DMS 273 treated with DMSO at 0.1 percent for 48 hours (cell line): Measurements from ENCODE around the gene SIKE1.
"Not testable (repeated sequence)": the region's sequence is repeated elsewhere in the genome, so short reads cannot be mapped to it uniquely, and the experiment has no call there.

Source experiments
- DNase-seq: peaks from one replicate; lab custom pipeline; 2025; lab: John Stamatoyannopoulos, UW

The SIKE1 gene

DNA sequence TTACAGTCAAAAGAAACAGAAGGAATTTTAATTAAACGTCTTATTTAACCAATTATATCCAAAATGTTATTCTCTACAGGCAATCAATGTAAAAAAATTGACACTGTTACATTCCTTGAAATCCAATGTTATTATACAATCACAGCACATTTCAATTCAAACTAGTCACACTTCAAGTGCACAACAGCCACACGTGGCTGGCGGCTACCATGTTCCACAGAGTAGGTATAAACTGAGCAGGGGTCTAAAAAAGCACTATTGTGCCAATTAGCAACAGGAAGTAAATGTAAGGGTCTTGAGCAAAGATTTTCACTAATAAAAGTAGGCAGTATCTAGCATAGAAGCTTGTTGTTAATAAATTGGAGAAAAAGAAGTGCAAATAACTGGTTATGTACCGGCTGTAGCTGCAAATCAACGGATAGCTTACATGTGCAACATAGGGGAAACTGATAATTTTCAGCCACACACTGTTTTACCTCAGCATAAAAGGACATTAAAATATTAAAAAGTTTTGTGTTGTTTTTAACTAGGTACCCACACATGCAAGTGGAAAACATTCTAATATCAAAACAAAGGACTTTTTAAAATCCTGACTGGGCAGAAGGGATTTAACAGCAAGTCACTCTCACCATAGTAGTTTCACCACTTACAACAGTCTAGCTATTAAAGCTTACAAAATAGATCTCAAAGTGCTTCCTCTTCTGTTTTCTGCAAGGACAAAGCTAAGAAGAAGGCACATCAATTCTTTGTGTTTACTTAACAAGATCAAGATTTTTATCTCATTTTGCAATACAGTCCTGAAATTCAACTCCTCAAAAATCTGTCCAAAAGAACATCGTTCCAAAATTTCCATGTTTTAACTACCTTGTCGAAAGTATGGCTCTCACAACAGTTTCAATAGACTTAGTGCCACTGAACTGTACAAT lies 25.2 kb downstream of the SIKE1 start:
- DNase-seq, result no peak

DNA sequence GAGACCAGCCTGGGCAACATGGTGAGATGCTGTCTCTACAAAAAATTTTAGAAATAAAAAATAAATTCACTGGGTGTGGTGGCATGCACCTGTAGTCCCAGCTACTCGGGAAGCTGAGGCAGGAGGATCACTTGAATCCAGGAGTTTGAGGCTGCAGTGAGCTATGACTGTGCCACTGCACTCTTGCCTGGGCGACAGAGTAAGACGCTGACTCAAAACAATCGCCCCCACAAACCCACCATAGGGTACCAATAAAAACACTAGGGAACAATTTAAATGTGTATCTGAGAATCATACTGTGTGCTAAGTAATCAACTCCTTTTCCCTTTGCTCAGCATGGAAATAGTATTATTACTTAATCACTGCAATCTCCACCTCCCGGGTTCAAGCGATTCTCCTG lies 26.8 kb downstream of the SIKE1 start:
- DNase-seq, result not testable (repeated sequence)

DNA sequence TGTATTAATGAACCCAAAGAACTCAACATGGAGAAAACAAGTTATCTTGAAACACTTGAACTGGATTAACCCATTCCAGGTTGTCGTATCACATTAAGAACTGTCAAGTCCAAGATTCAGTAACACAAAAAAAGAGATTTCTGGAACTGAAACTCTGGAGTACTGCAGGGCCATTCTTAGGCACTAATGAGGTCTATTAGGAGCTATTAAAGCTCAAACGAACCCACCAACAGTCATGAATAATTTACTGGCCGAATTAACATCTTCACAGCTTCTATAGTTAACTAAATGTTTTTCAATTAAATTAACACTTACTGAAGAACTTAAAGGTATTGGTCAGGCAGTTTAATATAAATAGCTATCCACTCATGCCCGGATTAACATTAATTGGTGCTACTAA lies 27.3 kb downstream of the SIKE1 start:
- DNase-seq, result no peak

DNA sequence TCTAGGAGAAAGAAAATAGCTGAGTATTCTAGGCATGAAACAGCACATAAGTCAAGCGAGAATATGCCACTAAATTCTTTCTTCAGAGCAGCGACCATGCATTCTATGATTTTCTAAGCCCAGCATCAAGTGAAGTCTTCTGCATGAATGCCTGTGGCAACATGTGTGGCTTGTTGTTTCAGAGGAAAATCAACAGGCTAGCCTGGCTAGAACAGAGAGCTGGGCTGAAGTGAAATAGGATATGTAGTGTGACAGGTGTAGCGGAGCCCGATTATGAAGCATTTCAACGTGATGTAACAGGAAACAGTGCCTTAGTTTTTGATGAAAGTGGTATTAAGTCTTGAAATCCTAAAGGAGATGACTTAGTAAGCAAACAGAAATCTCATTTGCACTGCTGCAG lies 29.7 kb downstream of the SIKE1 start:
- no peak for DNase-seq

DNA sequence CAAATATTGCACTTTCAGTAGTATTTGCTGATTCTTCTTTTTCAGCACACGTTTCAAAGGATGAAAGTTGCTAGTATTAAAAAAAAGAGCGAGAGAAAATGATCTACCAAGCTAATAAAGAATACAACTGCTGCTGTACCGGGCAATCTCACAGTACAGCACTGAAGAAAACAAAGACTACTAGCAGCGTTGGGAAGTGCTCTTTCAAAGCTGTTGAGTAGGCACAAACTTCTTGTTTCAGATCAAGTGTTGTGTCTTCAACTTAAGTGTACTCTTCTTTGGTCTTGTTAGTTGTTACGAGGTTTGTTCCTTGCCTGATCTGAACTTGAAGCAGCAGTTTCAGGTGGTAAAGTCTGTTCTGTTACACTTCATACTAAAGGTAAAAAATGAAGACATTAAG lies 30.6 kb downstream of the SIKE1 start:
- DNase-seq, result no peak

DNA sequence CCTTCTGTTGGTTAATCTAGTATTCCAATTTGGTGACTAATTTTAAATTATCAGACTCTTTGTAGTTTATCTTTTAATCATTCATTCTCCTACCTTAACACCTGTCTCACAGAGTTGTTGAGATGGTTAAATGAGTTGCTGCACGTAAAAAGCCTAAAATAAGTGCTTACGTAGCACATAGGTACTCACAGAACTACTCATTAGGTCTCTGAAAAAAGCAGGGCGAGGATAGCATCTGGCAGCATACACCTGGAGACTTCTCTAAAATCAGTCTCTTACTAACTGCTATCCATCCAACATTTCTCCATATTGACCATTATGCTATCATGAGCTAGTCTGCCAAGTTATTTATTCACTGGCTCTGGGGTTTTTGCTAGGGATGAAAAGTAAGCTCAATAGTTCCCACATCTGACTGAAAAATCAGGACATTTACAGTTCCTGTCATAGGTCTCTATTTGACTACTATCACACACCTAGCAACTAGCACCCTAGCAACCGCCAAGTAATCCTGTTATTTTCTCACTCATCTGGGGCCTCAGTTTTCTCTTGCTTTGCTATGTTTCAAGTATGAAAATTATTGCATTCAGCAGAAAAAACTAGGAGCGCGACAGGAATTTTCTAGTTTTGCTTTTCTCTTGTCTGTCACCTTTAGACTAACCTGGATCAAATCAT lies 33.9 kb downstream of the SIKE1 start:
- no peak for DNase-seq

DNA sequence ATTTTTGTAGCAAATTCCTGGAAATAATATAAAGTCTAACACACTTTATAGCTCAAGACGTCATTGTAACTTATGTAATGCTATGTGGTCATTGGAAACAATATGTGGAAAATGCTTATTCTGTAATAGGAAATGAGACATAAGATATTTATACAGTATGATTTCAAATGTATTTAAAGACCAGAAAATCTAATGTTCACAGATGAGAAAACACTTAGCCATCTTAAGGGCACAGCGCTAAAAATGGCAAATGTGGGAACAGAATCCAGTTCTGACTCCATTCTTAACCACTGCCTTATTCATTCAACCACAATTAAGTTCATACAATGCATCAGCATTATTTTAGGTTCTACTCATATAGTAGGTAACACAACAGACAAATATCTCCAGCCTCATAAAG lies 35.2 kb downstream of the SIKE1 start:
- DNase-seq, result no peak

DNA sequence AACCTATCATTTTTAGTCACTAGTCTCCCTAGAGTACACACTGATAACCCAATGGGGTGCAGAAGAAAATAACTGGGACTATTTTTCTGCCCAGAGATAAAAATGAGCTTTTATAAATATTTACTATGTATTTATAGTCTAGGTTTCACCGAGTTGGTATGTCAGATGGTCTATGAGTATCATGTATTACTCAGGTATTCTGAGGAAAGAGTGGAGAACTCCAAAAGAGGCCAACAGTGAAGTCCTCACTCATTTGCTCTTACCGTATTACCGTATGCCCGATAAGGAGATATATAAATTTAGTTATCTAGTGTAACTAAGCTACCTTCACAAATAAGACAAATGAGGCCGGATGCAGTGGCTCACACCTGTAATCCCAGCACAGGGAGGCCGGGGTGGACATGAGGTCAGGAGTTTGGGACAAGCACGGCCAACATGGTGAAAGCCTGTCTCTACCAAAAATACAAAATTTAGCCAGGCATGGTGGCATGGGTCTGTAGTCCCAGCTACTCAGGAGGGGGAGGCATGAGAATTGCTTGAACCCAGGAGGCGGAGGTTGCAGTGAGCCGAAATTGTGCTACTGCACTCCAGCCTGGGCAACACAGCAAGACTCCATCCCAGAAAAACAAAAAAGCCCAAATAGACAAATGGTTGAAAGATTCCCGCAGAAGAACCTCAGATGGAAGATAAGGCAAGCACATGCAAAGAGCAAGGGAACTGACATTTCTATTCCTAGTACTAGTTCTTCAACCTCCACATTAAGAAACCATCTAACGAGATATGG lies 38.3 kb downstream of the SIKE1 start:
- no peak for DNase-seq

DNA sequence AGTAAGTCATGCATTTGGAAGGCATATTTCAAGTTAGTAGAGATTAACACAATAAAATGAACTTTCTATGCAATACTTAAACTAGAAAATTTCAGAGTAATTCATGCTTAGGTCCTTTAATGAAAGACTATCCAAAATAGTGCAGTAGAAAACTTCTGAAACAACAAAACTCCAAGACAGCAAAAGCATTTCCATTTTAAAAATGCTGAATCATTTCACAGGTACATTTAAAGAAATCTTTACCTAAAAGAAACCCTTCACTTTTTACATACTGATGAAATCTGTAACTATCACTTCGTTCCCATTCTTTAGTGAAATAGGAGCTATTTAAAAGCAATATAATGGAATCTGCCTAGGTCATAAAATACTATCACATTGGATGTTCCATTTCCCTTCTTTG lies 40.2 kb downstream of the SIKE1 start:
- no peak for DNase-seq

DNA sequence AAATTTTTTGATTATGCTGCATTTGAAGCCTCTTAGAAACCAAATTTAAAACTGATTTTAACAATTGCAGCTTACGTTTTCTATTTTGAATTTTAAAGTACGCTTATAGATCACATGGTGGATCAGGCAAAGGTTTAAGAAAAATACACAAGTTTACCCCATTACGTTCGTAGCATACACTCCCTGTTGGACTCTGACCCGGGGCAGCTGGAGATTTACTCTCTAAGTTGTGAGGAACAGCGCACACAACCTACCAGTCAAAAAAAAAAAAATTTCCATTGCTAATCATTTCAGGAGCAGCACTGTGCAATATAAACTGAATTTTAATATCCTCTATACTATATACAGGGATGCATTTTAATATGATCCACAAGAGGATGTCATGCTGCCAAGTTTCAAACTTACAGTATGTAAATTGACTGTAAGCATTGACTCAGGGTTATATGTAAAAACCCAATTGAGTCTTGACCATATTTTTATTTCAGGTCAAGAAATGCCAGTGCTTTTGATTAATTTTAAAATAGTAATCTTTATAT lies 43.1 kb downstream of the SIKE1 start:
- no peak for DNase-seq

DNA sequence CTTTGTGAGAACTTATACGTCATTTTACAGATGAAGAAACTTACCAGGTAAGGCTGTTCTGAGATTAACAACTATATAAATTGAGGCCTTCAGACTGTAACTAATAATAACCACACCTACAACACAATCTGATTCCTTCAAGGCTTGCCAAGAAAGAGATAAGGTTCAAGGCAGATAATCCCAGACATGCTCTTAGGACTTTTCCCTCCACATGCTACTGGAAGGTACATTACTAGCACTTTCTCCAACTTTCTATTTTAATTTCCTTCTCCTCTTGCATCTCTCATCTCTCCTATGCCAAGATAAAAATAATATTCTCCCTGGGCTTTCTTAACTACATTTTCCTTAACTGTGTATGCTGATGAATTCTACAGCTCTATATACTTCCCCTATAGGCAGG lies 45.0 kb downstream of the SIKE1 start:
- DNase-seq, result no peak

DNA sequence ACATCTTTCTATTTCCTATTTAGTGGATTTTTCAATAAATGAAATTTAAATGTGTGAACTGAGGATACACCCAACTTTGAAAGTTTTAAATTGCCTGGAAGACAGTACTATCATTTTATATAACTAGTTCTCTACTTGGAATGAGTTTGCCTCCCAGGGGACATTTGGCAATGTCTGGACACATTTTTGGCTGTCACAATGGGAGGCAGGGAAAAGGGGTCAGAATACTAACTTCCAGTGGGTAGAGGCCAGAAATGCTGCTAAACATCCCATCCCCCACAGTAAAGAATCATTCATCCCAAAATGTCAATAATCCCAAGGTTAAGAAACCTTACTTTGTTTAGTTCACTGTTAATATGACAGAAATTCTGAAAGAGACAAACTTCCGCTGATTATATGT lies 50.7 kb downstream of the SIKE1 start:
- no peak for DNase-seq

DNA sequence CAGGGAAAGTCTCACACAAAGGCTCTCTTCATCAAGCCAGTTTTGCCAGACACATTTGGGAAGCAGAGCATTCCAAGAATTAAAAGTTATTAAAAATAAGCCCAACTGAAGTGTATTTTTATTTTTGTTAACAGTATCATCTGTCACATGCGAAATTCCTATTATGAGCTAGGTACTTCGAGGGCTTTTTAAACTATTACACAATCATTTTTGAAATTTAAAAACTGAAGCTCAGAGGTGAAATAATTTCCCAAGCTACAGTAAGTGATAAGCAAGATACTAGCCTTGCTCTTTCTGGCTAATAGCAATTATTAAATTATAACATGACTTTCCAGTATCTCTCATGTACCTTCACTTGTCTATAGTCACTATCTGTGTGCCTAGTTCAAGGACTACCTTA lies 51.9 kb downstream of the SIKE1 start:
- DNase-seq, result no peak

DNA sequence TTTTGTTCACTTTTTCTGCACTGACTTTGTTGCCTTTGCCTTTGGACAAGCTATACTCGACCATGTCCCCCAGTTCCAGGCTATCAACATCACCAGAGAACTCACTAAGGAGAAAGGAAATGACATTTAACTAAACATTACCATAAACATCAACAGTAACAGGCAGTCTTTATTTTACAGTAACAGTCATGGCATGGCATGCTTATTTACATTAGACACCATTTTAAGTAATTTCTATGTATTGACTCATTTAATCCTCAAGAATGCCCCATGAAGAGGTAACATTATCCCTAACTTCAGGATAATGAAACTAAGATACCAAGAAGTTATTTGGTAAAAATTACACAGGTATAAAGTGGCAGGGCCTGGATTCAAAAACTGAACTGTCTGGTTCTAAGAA lies 55.3 kb downstream of the SIKE1 start:
- no peak for DNase-seq

DNA sequence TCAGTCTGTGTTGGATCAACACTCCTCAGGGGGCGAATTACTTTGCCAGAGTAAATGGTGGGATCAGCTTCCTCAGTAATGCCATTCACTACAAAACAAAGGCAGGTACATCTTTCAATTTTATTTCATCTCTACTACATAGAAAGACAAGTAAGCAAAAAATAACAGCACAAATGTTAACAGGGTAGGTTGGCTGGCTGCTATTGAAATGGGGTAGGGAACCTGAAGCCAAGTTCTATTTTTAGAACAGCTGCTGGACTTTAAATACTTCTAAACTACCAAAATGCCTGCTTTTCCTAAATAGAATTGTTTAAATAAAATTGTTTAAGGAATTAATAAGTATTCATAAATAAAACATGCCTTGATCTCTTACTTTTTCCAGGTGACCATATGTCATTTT lies 56.6 kb downstream of the SIKE1 start:
- DNase-seq, result no peak

DNA sequence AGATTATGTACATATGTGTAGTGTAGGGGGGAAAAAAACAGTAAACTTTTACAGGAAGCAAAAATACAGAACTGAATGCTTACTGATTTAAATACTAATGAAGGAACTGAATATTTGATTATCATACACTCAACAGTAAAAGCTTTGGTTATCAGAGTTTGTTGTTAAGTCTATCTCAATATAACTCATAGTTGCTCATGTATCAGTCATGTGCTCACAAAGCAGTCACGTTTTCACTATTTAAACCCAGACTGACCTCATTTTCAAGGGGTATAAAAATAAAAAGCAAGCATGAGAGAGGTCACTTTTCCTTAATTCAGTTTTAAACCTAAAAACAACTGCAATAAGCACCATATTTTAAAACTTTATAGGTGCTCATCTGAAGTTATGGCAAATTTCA lies 57.0 kb downstream of the SIKE1 start:
- DNase-seq, result no peak

DNA sequence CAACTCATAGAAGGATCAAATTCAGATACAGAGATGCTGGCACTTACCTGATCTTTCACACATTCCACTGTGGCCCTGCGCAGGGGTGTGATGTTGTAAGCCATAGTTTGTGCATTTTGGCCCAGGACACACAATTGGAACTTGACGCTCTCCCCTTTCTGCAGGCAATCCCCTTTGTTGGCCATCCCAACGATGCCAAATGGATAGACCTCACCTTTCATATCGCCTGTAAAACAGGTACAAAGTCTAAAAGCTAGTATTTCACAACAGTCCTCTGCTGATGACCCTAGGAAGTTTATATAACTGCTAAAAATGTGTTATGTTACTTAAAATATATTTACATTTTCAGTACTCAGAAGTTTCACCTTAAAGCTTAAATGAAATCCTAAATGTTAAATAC lies 60.0 kb downstream of the SIKE1 start:
- DNase-seq, result no peak
